GM12865 (cell line): ENCODE results near the gene TNFAIP8L3.

Experiments used
- DNase-seq: peaks from one replicate; pipeline ENCODE4 v3.0.0; 2010; ENCODE audit warnings: low read depth
- H3K4me3 ChIP-seq: 2 replicates; pipeline ENCODE4 v1.5.1; 2011; ENCODE audit warnings: mild to moderate bottlenecking, low read depth, low read length, control low read depth
- TF ChIP-seq, protein P1 (sequence below): IDR thresholded peaks from 2 replicates; pipeline ENCODE4 v1.5.1; 2011; ENCODE audit warnings: low read length, control low read depth, low read depth, inconsistent platforms; ENCODE audit not compliant: insufficient read depth; ENCODE audit errors: missing control alignments

The TNFAIP8L3 gene

DNA sequence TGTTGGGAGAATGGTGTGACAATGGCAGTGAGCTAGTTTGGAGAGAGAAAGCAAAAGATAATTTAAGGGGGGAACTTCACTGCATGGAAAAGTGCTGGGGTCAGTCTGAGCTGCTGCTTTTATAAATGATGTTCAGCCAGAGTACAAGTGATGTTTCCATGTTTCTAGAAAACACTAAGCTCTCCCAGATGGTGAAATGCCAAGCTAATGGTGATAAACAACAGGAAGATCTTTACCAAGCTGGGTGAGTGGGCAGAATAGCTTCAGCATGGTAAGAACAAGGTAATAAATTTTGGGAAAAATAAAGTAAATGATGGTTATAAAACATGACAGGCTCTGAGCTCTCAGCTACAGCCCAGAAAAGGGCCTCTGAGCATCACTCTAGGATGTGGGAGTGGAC, 29.4 kb downstream of the TNFAIP8L3 start:
- TF ChIP-seq, protein P1, sequence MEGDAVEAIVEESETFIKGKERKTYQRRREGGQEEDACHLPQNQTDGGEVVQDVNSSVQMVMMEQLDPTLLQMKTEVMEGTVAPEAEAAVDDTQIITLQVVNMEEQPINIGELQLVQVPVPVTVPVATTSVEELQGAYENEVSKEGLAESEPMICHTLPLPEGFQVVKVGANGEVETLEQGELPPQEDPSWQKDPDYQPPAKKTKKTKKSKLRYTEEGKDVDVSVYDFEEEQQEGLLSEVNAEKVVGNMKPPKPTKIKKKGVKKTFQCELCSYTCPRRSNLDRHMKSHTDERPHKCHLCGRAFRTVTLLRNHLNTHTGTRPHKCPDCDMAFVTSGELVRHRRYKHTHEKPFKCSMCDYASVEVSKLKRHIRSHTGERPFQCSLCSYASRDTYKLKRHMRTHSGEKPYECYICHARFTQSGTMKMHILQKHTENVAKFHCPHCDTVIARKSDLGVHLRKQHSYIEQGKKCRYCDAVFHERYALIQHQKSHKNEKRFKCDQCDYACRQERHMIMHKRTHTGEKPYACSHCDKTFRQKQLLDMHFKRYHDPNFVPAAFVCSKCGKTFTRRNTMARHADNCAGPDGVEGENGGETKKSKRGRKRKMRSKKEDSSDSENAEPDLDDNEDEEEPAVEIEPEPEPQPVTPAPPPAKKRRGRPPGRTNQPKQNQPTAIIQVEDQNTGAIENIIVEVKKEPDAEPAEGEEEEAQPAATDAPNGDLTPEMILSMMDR: no peak
- no peak for DNase-seq
- H3K4me3 ChIP-seq: no peak overlapping the region

DNA sequence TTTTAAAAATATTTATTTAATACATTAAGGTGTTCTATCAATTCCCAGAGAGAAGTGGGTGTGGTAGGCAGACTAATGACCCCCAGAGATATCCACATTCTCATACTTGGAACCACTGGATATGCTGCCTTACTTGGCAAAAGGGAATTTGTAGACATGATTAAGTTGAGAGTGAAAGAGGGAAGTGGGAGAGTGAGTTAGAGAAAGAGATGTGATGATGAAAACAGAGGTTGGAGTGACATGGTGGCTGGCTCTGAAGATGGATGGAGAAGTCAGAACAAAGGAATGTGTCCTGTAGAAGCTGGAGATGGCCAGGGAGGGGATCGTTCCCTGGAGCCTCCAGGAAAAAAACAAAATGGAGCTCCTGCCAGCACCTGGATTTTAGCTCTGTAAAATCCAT, 32.0 kb downstream of the TNFAIP8L3 start:
- no peak for DNase-seq
- H3K4me3 ChIP-seq: no peak overlapping the region
- TF ChIP-seq, protein P1: no peak

DNA sequence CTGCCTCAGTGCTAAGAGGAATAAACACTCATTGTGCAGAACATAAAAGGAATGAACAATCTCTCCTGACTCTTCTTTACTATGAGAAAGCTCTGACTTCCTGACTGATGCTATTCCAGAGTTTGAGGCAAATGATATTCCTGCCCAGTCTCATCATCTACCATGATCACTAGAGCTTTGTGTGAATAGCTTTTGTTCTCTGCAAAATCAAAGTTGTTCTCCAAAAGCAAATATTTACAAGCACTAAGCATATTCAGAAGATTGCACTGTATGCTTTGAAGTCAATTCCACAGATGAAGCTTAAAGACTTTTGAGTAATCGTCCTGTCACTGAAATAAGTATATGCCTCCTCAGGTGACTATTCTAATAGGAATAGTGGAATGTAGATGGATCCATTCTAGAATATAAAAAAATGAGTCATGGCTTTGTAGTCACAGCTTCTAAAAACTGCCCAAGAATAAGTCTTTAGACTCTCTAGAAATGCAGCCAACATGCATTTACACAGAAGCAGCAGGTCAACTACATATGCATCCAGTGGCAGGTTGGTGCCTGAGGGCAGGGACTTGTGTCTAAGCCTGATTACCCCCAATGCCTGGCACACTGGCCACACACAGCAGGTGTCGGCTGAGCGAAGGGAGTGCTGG, 34.6 kb downstream of the TNFAIP8L3 start:
- TF ChIP-seq, protein P1: no peak
- DNase-seq: no peak
- H3K4me3 ChIP-seq: no peak overlapping the region

DNA sequence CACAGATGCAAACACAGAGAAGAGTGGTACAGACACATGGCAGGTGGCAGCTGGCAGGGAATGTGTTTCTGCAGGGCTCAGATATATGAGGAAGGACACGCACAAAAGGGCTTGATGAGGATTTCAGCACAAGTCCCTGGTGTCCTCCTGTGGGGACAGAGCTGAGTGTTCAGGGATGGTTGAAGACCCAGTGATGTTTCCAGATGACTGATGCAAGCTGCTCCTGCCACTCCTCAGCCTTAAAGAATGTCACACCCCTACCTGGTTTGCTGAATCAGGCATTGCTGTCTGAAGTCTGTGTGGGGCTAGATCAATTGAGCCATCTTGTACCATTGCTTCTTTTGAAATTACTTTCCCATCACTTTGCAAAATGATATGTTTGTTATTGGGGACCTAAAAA, 40.2 kb downstream of the TNFAIP8L3 start:
- TF ChIP-seq, protein P1: no peak
- no peak overlapping the region for H3K4me3 ChIP-seq
- no peak for DNase-seq

DNA sequence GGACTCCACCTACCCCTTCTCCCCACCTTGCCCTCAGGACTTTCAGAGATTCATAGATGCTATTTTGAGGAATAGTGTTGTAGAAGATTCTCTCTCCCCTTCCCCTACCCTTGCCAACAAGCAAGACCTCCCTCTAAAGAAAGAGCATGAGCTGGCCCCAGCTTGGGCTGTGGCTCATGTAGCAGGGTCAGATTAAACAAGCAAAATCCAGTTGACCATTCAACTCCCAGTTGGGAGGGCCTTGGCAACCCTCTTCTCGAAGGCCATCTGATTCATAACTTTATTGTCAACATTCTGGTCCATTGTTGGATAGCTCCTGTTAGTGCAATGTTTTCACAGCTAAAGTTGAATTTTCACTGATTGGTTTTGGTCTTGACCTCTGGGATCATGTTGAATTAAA, 41.1 kb downstream of the TNFAIP8L3 start:
- no peak overlapping the region for H3K4me3 ChIP-seq
- no peak for DNase-seq
- TF ChIP-seq, protein P1: no peak

DNA sequence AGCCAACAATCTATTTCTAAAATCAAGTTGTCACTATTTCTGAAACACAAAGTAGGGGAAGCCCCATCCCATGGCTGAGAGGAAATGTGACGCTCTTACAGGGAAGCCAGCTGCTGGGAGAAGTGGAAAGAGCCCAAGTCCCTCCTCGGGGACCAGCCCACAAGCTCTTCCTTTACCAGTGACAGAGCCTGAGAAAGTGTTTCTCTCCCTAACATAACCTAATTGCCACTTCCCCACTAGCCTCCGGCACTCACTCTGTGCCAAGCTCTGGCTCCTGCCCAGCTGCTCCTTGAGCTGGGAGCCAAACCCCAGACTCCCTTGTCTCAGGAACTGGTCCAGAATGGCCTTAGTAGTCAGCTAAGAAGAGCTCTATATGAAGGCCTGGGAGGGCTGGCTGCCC, 42.9 kb downstream of the TNFAIP8L3 start:
- no peak for DNase-seq
- TF ChIP-seq, protein P1: no peak
- H3K4me3 ChIP-seq: no peak overlapping the region

DNA sequence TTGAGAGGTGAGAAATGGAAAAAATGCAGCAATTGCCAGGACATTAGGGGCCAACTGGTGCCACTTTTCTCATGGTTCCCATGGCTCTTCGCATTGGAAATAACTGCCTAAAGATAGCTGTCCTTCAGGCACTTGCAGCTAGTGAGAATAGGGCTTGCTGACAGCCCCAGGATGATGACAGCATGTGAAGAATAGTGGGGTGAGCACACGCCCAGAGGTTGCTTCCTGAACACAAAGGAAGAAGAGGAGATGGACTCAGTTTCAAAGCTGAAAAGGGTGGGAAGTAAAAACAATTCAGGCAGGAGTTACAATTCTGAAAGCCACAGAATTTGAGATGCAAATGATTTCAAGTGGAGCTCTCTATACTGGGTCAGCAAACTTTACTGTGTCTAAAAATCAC, 45.6 kb downstream of the TNFAIP8L3 start:
- H3K4me3 ChIP-seq: no peak overlapping the region
- peak; percentile 26 for DNase-seq
- TF ChIP-seq, protein P1: no peak
